Measurements from ENCODE around the gene PIK3AP1. TPM values are rescaled to one million over a fixed set of nuclear protein-coding genes. Genes with fewer than 3 reads are reported as not detected.

Gene PIK3AP1
- total and polyA plus RNA-seq, 2 of the 4 experiments (the other 2 are of a cell fraction), result under 0.01 to 0.14 TPM

- no peak overlapping the region for H3K4me2 ChIP-seq (ENCODE audit: low read depth, low read length)
- ATAC-seq (ENCODE audit: low read depth), result no peak
- H4K91ac ChIP-seq (ENCODE audit: insufficient read depth, low read depth, low read length), result no peak overlapping the region
- H3K27ac ChIP-seq (ENCODE audit: insufficient read depth, low read length), result no peak overlapping the region
- no peaks in the 10 kb centered on the region for H4K20me1 ChIP-seq (ENCODE audit: insufficient read depth, low read length)
- no peak overlapping the region for H3K14ac ChIP-seq (replicated peaks; ENCODE audit: low read depth, low read length)
- no peaks in the 10 kb centered on the region for H3K9me3 ChIP-seq (ENCODE audit: control insufficient read depth, insufficient read depth, low read length)
- ChIA-PET POLR2A (ENCODE audit: unreplicated experiment) (no interaction called here), CTCF (interaction anchor here (0.6 kb wide), 1 partner anchor 33 kb away, joined by 3 read pairs; no protein-coding TSS in a partner anchor)
- H3K4ac ChIP-seq (ENCODE audit: low read depth, low read length), result no peak overlapping the region
- no peak for DNase-seq
- no peak overlapping the region for H2BK5ac ChIP-seq (ENCODE audit: low read depth, low read length, poor library complexity, severe bottlenecking)
- no peaks in the 10 kb centered on the region for H3K79me1 ChIP-seq (ENCODE audit: low read depth in 1 of 2, low read length in 2 of 2)
- H2BK120ac ChIP-seq (ENCODE audit: low read depth, low read length), result no peak overlapping the region
- intact Hi-C loops (cut with micrococcal nuclease) (no loop called here), in situ Hi-C loops (cut with MboI; ENCODE audit: low sequenced_read_pairs) (no loop called here), dilution Hi-C loops (cut with HindIII; ENCODE audit: low sequenced_read_pairs, unreplicated experiment) (no loop called here)
- no peak overlapping the region for H3K4me3 ChIP-seq (ENCODE audit: insufficient read depth, low read depth, low read length)
- H3K56ac ChIP-seq (ENCODE audit: extremely low read depth, insufficient read depth, low read length), result no peak overlapping the region
- H2AK9ac ChIP-seq (replicated peaks; ENCODE audit: low read depth, low read length, poor library complexity), result no peak overlapping the region
- H3K9me1 ChIP-seq (ENCODE audit: insufficient read depth, low read length), result no peaks in the 10 kb centered on the region; the same call in 1 of the 2 replicates
- no peak overlapping the region for H2BK20ac ChIP-seq (ENCODE audit: low read depth, low read length)
- H3K18ac ChIP-seq (ENCODE audit: low read depth, low read length), result no peak overlapping the region
- WGBS, 2 experiments (ENCODE audit: extremely low coverage in 2 of 2, insufficient read length in 1 of 2), result 61% methylated on average over 3 of the region's 10 CpGs; no CpG with 5 or more reads in 1 of the 2 experiments
- H2BK15ac ChIP-seq (ENCODE audit: low read depth, low read length), result no peak overlapping the region
- H2AK5ac ChIP-seq (ENCODE audit: low read depth, low read length), result no peak overlapping the region
- H2AFZ ChIP-seq (replicated peaks; ENCODE audit: low read length, poor library complexity), result no peak overlapping the region
- peaks cover 3% of the 10 kb centered on the region; the same call in 1 of the 2 replicates for H3K4me1 ChIP-seq (ENCODE audit: control insufficient read depth, insufficient read depth, low read length)
- TF ChIP-seq USF2 (IDR thresholded peaks at IDR 0.05; ENCODE audit: low read depth, low read length) (no peak), RFX5 (IDR thresholded peaks at IDR 0.05; ENCODE audit: low read depth, low read length) (no peak), MXI1 (IDR thresholded peaks at IDR 0.05; ENCODE audit: borderline replicate concordance, low read depth, low read length) (no peak), SMC3 (IDR thresholded peaks at IDR 0.05; ENCODE audit: low read depth, low read length) (no peak), RCOR1 (IDR thresholded peaks at IDR 0.05; ENCODE audit: insufficient replicate concordance, low read length) (no peak), BHLHE40 (IDR thresholded peaks at IDR 0.05; ENCODE audit: low read depth, low read length) (no peak), POLR2A (IDR thresholded peaks at IDR 0.05; ENCODE audit: low read depth, low read length) (no peak), NFE2L2 (IDR thresholded peaks at IDR 0.05; ENCODE audit: low read depth, low read length) (no peak)
- TF ChIP-seq, protein P1, sequence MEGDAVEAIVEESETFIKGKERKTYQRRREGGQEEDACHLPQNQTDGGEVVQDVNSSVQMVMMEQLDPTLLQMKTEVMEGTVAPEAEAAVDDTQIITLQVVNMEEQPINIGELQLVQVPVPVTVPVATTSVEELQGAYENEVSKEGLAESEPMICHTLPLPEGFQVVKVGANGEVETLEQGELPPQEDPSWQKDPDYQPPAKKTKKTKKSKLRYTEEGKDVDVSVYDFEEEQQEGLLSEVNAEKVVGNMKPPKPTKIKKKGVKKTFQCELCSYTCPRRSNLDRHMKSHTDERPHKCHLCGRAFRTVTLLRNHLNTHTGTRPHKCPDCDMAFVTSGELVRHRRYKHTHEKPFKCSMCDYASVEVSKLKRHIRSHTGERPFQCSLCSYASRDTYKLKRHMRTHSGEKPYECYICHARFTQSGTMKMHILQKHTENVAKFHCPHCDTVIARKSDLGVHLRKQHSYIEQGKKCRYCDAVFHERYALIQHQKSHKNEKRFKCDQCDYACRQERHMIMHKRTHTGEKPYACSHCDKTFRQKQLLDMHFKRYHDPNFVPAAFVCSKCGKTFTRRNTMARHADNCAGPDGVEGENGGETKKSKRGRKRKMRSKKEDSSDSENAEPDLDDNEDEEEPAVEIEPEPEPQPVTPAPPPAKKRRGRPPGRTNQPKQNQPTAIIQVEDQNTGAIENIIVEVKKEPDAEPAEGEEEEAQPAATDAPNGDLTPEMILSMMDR (conservative IDR thresholded peaks at IDR 0.05; ENCODE audit: low read depth, low read length), result no peak
- TF ChIP-seq, protein P2, sequence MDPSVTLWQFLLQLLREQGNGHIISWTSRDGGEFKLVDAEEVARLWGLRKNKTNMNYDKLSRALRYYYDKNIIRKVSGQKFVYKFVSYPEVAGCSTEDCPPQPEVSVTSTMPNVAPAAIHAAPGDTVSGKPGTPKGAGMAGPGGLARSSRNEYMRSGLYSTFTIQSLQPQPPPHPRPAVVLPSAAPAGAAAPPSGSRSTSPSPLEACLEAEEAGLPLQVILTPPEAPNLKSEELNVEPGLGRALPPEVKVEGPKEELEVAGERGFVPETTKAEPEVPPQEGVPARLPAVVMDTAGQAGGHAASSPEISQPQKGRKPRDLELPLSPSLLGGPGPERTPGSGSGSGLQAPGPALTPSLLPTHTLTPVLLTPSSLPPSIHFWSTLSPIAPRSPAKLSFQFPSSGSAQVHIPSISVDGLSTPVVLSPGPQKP (IDR thresholded peaks at IDR 0.05; ENCODE audit: borderline replicate concordance, low read depth, low read length), result no peak
- H3K9ac ChIP-seq (ENCODE audit: low read depth, low read length), result no peak overlapping the region
- H3K23ac ChIP-seq (ENCODE audit: low read depth, low read length), result no peak overlapping the region
- no peaks in the 10 kb centered on the region for H3K27me3 ChIP-seq (ENCODE audit: control insufficient read depth, insufficient read depth, low read length)
- H3K36me3 ChIP-seq (ENCODE audit: control insufficient read depth, insufficient read depth, low read length), result no peaks in the 10 kb centered on the region
- no peak overlapping the region for H4K8ac ChIP-seq (ENCODE audit: low read depth in 2 of 2, low read length in 2 of 2)
- BruUV-seq (replicated peaks), result no TSS peak
- no peak overlapping the region for H4K5ac ChIP-seq (ENCODE audit: low read depth, low read length)
Measured at GRCh38 chr10:96676272-96677112, 43.8 kb downstream of the PIK3AP1 start.
